Thoracic aorta (tissue), 2 donors: ENCODE results near the gene SNRK. TPM values are rescaled to one million over a fixed set of nuclear protein-coding genes. Genes with fewer than 3 reads are reported as not detected.

Experiments used
- ATAC-seq: fragments of 150-250 bp; one replicate; pipeline ENCODE4 v1.8.0; 2017; ENCODE audit warnings: low read depth; ENCODE audit not compliant: insufficient number of reproducible peaks, low FRiP score
- DNase-seq: peaks from one replicate; pipeline ENCODE4 v3.0.0-alpha.2; 2020; ENCODE audit warnings: low spot score
- H3K27ac ChIP-seq, 2 donors: fragments of 200-600 bp; sonication (generic); 1 replicate in 1 of 2; 2 replicates in 1 of 2; pipeline ENCODE4 v1.5.1; 2016; ENCODE audit warnings: mild to moderate bottlenecking in 2 of 2, moderate library complexity in 2 of 2
- H3K27me3 ChIP-seq: fragments of 200-600 bp; sonication (generic); replicated peaks from 2 replicates; pipeline ENCODE4 v1.6.0; 2016; ENCODE audit warnings: mild to moderate bottlenecking; ENCODE audit not compliant: insufficient read depth
- H3K36me3 ChIP-seq: fragments of 200-600 bp; sonication (generic); one replicate; pipeline ENCODE4 v1.5.1; 2016
- H3K4me1 ChIP-seq, 2 donors: fragments of 200-600 bp; sonication (generic); 1 replicate in 1 of 2; 2 replicates in 1 of 2; pipeline versions ENCODE4 v1.5.1 to v1.6.0; 2016; ENCODE audit warnings: low read depth in 2 of 2, mild to moderate bottlenecking in 1 of 2; ENCODE audit not compliant: control insufficient read depth in 1 of 2
- H3K4me3 ChIP-seq: fragments of 200-600 bp; sonication (generic); 2 replicates; pipeline ENCODE4 v1.5.1; 2016; ENCODE audit warnings: mild to moderate bottlenecking
- H3K9me3 ChIP-seq: fragments of 200-600 bp; sonication (generic); 2 replicates; pipeline ENCODE4 v1.5.1; 2016
- total RNA-seq, 2 donors: library from RNA; depleted of rRNA; stranded (reverse); fragments of >200 nt; gene quantifications; one replicate each; pipeline versions ENCODE4 v1.1.0 to v1.2.3, GENCODE V29; 2016
- TF ChIP-seq, protein P1 (sequence below): fragments of 200-600 bp; sonication (generic); IDR thresholded peaks from one replicate; pipeline ENCODE4 v1.5.1; 2019; ENCODE audit warnings: antibody characterized with exemption

Gene SNRK
- total RNA-seq, 2 donors from 2014 or later = 26.5 to 82.6 TPM

DNA sequence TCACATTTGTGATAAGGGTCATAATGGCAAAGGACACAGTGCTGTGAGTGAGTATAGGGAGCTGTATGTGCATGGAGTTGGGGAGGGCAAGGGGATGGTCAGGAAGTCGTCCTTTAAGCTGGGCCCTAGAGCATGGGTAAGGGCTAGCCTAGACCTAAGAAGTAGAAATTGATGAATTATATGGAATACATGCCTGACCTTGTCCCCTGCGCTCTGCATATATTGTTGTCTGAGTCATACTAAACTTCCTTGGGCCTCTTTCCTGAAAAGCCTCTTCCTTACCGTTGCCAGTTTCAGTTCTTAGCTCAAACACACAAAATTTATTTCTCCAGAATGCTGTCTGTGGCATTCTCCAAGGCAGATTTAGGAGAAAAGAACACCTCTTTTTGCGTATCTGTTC lies 4.6 kb downstream of the SNRK start:
- Histone ChIP-seq H3K27ac (no peak overlapping the region), H3K36me3 (no peaks in the 10 kb centered on the region), H3K9me3 (no peaks in the 10 kb centered on the region), H3K4me1 (peaks cover 45 to 50% of the 10 kb centered on the region in 2 donors), H3K4me3 (peak overlapping the region; percentile 17), H3K27me3 (no peaks in the 10 kb centered on the region)
- ATAC-seq (no peak), DNase-seq (no peak)
- TF ChIP-seq, protein P1, sequence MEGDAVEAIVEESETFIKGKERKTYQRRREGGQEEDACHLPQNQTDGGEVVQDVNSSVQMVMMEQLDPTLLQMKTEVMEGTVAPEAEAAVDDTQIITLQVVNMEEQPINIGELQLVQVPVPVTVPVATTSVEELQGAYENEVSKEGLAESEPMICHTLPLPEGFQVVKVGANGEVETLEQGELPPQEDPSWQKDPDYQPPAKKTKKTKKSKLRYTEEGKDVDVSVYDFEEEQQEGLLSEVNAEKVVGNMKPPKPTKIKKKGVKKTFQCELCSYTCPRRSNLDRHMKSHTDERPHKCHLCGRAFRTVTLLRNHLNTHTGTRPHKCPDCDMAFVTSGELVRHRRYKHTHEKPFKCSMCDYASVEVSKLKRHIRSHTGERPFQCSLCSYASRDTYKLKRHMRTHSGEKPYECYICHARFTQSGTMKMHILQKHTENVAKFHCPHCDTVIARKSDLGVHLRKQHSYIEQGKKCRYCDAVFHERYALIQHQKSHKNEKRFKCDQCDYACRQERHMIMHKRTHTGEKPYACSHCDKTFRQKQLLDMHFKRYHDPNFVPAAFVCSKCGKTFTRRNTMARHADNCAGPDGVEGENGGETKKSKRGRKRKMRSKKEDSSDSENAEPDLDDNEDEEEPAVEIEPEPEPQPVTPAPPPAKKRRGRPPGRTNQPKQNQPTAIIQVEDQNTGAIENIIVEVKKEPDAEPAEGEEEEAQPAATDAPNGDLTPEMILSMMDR = no peak

DNA sequence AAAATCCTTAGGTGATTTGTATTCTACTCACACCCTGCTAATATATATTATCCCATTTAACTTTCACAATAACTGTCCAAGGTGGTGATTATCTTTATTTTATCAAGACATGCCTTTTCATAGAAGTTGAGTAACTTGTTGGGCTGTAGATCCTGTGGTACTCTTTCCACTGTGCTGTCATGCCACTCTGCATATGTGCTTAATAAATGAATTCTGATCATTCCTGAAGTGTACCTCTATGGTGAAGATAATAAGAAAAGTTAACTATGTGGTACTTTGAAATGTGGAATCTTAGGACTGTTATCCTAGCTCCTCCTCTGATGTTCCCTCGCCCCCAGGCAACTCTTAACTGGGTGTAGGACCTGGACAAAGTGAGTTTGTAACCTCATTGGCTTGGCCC lies 5.2 kb downstream of the SNRK start:
- no peak for DNase-seq
- H3K4me1 ChIP-seq = peaks cover 47 to 53% of the 10 kb centered on the region in 2 donors
- H3K4me3 ChIP-seq = no peak overlapping the region
- H3K9me3 ChIP-seq = no peaks in the 10 kb centered on the region
- no peaks in the 10 kb centered on the region for H3K36me3 ChIP-seq
- H3K27ac ChIP-seq = no peak overlapping the region
- TF ChIP-seq, protein P1 = no peak
- ATAC-seq = no peak
- H3K27me3 ChIP-seq = no peaks in the 10 kb centered on the region

DNA sequence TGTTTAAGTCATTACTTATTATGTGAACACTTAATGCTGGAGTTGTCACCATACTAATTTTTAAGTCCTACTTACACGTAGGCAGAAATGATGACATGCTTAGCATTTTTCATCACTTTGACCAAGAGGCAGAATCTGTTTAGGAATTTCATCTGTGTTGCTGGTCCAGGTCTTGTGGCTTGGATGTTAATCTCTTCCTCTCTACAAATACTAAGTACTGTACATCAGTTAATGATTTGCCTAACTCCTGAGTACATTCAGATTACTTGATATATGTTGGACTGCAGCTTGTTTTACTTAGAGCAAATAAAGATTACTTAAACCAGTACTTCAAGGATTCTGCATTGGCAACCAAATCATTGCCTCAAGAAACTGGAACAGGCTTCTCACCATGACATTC lies 8.6 kb downstream of the SNRK start:
- Histone ChIP-seq H3K4me1 (peaks cover 23 to 26% of the 10 kb centered on the region in 2 donors), H3K27ac (no peak overlapping the region), H3K4me3 (no peak overlapping the region), H3K27me3 (no peaks in the 10 kb centered on the region), H3K36me3 (no peaks in the 10 kb centered on the region), H3K9me3 (no peaks in the 10 kb centered on the region)
- TF ChIP-seq, protein P1 = no peak
- ATAC-seq (no peak), DNase-seq (no peak)

DNA sequence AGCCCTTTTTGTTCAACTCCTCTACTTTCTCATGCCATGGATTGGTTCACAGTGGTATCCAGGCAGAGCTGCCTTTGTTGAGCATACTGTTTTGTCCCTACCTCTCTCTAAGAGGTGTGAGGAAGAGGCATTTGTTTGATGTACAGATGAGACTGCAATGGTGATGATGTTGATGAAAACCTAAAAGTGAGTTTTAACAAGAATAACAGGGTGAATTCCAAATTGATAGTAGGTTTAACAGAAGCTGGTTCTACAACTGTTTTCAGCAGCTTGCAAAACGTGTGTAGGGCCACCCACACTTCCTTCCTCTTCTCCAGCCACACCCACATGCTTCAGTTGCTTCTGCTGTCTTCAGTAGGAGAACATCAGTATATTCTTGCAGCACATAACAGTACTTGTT lies 10.2 kb downstream of the SNRK start:
- no peak overlapping the region for H3K4me3 ChIP-seq
- no peaks in the 10 kb centered on the region for H3K9me3 ChIP-seq
- TF ChIP-seq, protein P1 = no peak
- no peak overlapping the region for H3K27ac ChIP-seq
- H3K27me3 ChIP-seq = no peaks in the 10 kb centered on the region
- peaks cover 18 to 24% of the 10 kb centered on the region in 2 donors for H3K4me1 ChIP-seq
- H3K36me3 ChIP-seq = no peaks in the 10 kb centered on the region
- ATAC-seq = no peak
- no peak for DNase-seq

DNA sequence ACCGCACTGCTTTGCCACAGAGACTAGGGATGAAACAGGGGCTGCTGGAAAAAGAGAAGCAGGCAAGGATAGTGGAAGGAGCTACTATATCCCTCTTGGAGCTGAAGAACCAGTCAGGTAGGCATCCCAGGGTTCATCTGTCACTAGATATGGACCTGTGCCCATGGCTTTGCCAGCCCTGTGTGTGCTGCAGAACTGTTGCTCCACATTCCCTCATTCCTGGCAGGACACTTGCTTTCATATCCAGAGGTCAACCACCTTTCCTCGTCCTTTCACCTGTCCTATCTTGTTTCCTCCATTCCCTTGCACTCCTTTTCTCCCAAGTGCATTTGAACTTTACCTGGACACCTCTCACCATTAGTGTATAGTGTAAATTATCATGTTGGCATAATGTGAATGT lies 12.0 kb downstream of the SNRK start:
- peaks cover under 1% of the 10 kb centered on the region for H3K36me3 ChIP-seq
- no peaks in the 10 kb centered on the region for H3K9me3 ChIP-seq
- ATAC-seq = no peak
- TF ChIP-seq, protein P1 = no peak
- H3K27me3 ChIP-seq = no peaks in the 10 kb centered on the region
- H3K4me1 ChIP-seq = peaks cover 10 to 24% of the 10 kb centered on the region in 2 donors
- DNase-seq = no peak
- no peak overlapping the region for H3K27ac ChIP-seq
- no peak overlapping the region for H3K4me3 ChIP-seq
